Heart left ventricle (tissue), 16 donors: ENCODE results near the gene FBXW8. TPM values are rescaled to one million over a fixed set of nuclear protein-coding genes. Genes with fewer than 3 reads are reported as not detected.
A peak's percentile ranks its signal among the peaks of the same experiment; 100 is the strongest.

Experiments
- ATAC-seq, 4 donors: fragments of 200-7000 bp; cut with Tn5 transposase; one replicate each; pipeline ENCODE4 v1.9.1; 2020 to 2022; ENCODE audit warnings: moderate library complexity in 4 of 4, mild to moderate bottlenecking in 3 of 4, moderate number of reproducible peaks in 1 of 4
- DNase-seq, 5 donors: peaks; one replicate each; pipeline ENCODE4 v3.0.0-alpha.2; 2020
- H3K27ac ChIP-seq, 12 donors: fragments of 200-600 bp; sonication (generic) in 4 of 12; one replicate each; pipeline versions ENCODE4 v1.5.0 to v1.8.0; 2016 to 2022; ENCODE audit warnings: mild to moderate bottlenecking in 2 of 12
- H3K27me3 ChIP-seq, 9 donors: fragments of 200-600 bp; sonication (generic) in 2 of 9; one replicate each; pipeline versions ENCODE4 v1.5.1 to v1.8.0; 2016 to 2022; ENCODE audit warnings: mild to moderate bottlenecking in 3 of 9
- H3K36me3 ChIP-seq, 9 donors: fragments of 200-600 bp; sonication (generic) in 2 of 9; one replicate each; pipeline versions ENCODE4 v1.5.0 to v1.8.0; 2018 to 2022; ENCODE audit warnings: mild to moderate bottlenecking in 2 of 9
- H3K4me1 ChIP-seq, 12 donors: fragments of 200-600 bp; sonication (generic) in 4 of 12; one replicate each; pipeline versions ENCODE4 v1.5.0 to v1.8.0; 2016 to 2022; ENCODE audit warnings: mild to moderate bottlenecking in 3 of 12
- H3K4me3 ChIP-seq, 12 donors: fragments of 200-600 bp; sonication (generic) in 4 of 12; one replicate each; pipeline versions ENCODE4 v1.5.0 to v1.8.0; 2017 to 2022; ENCODE audit warnings: mild to moderate bottlenecking in 9 of 12, moderate library complexity in 4 of 12
- H3K9me3 ChIP-seq, 12 donors: fragments of 200-600 bp; sonication (generic) in 4 of 12; one replicate each; pipeline versions ENCODE4 v1.5.0 to v1.8.0; 2016 to 2022; ENCODE audit warnings: mild to moderate bottlenecking in 1 of 12
- POLR2A ChIP-seq, 2 donors: fragments of 450-650 bp; IDR thresholded peaks; one replicate each; pipeline ENCODE4 v1.6.1; 2017; ENCODE audit warnings: antibody characterized with exemption in 2 of 2, mild to moderate bottlenecking in 2 of 2, moderate library complexity in 2 of 2
- WGBS, 4 donors: extraction: QIAGEN DNeasy Blood & Tissue Kit in 2 of 4; methylation state at CpG; one replicate each; pipeline versions ENCODE4 v1.1.5 to v1.1.7; 2013 to 2018; 5-methylcytosine and 5-hydroxymethylcytosine counted together
- intact Hi-C, 10 donors: fragments of 100-400 bp; cut with DNase I; formaldehyde crosslinking; loops; one replicate each; pipeline versions ENCODE4 v1.11.1 to v1.14.2; 2022
- polyA plus RNA-seq, 2 donors: library from polyadenylated mRNA; stranded (reverse); fragments of 200-250 nt; gene quantifications; one replicate each; pipeline ENCODE4 v1.2.3, GENCODE V29; 2013
- total RNA-seq, 9 donors: library from RNA; depleted of rRNA in 2 of 9; stranded (reverse); fragments of >200 nt in 2 of 9; fragmentation: NEBNext Ultra II Directional in 3 of 9; extraction: Animal tissue kit (Norgen Biotek cat#: 25700) in 3 of 9; gene quantifications; one replicate each; pipeline versions ENCODE4 v1.1.0 to v1.2.4, GENCODE V29; 2016 to 2023
- TF ChIP-seq, protein P1 (sequence below), 12 donors: fragments of 200-600 bp; sonication (generic) in 4 of 12; IDR thresholded peaks; one replicate each; pipeline versions ENCODE4 v1.5.0 to v1.8.0; 2018 to 2022; ENCODE audit warnings: antibody characterized with exemption in 12 of 12, mild to moderate bottlenecking in 5 of 12
- donor health status: ischemic (EF 13 %, LVEDD 7.1; RV severe dilation, severe dysfunction).
- donor health status: healthy with polysubstance abuse.
- donor health status: DM: no; HTN: yes; CAD: no.
- donor health status: DM: no; HTN: no; CAD: no.
- donor health status: ischemic (EF 25% LVEDD 6.9; RV normal size, moderate dysfunction).
- donor health status: ischemic (EF 25% LVEDD 5.7; RV mildly dilated, moderate dysfunction).
- donor health status: healthy.
- donor health status: DM: yes; HTN: yes; CAD: no.
- donor health status: ischemic (EF 35%, LVEDD 5.7; RV mildly dilated, moderate dysfunction).
- donor health status: nonischemic (EF 11% LVEDD 7.7; RV severe dilation, severe dysfunction).
- donor health status: DM: yes; HTN: yes; CAD: no.
- donor health status: PGD.
- donor health status: ischemic (EF 29% LVEDD 5.4; RV normal size, mild dysfunction).
- donor health status: nonischemic (EF 23%, LVEDD 6.1; RV moderate dilation, normal function).

Gene FBXW8
- total and polyA plus RNA-seq, 11 donors, result 2.4 to 9.7 (median 7.0) TPM

DNA sequence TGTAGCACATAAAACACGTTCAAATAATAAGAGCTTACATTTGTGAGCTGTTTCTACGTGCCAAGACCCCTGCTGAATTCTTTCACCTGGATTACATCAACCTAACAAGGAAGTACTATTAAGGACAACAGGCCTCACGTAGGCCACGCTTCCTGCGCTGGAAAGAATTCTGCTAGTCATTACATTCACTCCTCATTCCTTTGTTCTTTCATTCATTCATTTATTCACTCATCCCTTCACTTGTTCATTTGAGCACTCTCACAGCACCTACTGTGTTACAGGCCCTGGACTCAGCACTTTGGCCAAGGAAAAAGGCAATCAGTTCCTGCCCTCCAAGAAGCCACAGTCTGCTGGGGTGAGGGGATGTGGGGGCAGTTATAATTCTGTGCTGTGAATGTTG lies 160.3 kb downstream of the FBXW8 start:
- WGBS, 4 donors, result 70 to 86% (median 78%) methylated on average over 5 of the region's 5 CpGs
- Histone ChIP-seq H3K9me3 (no peaks in the 10 kb centered on the region), H3K27me3 (no peaks in the 10 kb centered on the region), H3K27ac (peak overlapping the region in 2 of 12 donors; percentile 73 to 77), H3K4me3 (no peak overlapping the region), H3K4me1 (peaks cover 0 to 63% (median 17%) of the 10 kb centered on the region in 12 donors), H3K36me3 (peaks cover 0 to 17% (median 0%) of the 10 kb centered on the region in 9 donors)
- TF ChIP-seq, protein P1, sequence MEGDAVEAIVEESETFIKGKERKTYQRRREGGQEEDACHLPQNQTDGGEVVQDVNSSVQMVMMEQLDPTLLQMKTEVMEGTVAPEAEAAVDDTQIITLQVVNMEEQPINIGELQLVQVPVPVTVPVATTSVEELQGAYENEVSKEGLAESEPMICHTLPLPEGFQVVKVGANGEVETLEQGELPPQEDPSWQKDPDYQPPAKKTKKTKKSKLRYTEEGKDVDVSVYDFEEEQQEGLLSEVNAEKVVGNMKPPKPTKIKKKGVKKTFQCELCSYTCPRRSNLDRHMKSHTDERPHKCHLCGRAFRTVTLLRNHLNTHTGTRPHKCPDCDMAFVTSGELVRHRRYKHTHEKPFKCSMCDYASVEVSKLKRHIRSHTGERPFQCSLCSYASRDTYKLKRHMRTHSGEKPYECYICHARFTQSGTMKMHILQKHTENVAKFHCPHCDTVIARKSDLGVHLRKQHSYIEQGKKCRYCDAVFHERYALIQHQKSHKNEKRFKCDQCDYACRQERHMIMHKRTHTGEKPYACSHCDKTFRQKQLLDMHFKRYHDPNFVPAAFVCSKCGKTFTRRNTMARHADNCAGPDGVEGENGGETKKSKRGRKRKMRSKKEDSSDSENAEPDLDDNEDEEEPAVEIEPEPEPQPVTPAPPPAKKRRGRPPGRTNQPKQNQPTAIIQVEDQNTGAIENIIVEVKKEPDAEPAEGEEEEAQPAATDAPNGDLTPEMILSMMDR (IDR thresholded peaks at IDR 0.05), result no peak
- TF ChIP-seq POLR2A (IDR thresholded peaks at IDR 0.05), result no peak
- ATAC-seq (no peak), DNase-seq (peak in 1 of 5 donors; percentile 2)
- intact Hi-C loops, result no loop called here

DNA sequence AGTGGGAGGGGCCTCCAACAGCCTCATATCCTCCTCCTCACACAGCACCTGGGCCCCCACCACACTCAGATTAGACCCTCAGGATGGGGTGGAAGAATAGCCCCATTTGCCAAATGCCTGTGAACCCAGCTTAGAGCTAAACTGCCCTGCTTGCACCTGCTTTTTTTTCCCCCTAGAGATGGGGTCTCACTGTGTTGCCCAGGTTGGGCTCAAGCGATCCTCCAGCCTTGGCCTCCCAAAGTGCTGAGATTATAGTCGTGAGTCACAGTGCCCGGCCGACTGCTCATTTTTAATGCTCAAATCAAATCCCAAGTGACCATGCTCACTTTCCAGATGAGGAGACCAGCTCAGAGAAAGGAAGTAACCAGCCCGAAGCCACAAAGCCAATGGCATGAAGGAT lies 161.4 kb downstream of the FBXW8 start:
- 86 to 92% (median 92%) methylated on average over 3 to 5 of the region's 5 CpGs for WGBS, 4 donors
- DNase-seq (peak in 1 of 5 donors; percentile 13), ATAC-seq (no peak)
- Histone ChIP-seq H3K27me3 (no peaks in the 10 kb centered on the region), H3K4me1 (peaks cover 0 to 63% (median 24%) of the 10 kb centered on the region in 12 donors), H3K36me3 (peaks cover 0 to 17% (median 0%) of the 10 kb centered on the region in 9 donors), H3K4me3 (no peak overlapping the region), H3K27ac (no peak overlapping the region), H3K9me3 (no peaks in the 10 kb centered on the region)
- TF ChIP-seq, protein P1 (IDR thresholded peaks at IDR 0.05), result no peak
- no peak for TF ChIP-seq POLR2A (IDR thresholded peaks at IDR 0.05)
- intact Hi-C loops, result no loop called here

DNA sequence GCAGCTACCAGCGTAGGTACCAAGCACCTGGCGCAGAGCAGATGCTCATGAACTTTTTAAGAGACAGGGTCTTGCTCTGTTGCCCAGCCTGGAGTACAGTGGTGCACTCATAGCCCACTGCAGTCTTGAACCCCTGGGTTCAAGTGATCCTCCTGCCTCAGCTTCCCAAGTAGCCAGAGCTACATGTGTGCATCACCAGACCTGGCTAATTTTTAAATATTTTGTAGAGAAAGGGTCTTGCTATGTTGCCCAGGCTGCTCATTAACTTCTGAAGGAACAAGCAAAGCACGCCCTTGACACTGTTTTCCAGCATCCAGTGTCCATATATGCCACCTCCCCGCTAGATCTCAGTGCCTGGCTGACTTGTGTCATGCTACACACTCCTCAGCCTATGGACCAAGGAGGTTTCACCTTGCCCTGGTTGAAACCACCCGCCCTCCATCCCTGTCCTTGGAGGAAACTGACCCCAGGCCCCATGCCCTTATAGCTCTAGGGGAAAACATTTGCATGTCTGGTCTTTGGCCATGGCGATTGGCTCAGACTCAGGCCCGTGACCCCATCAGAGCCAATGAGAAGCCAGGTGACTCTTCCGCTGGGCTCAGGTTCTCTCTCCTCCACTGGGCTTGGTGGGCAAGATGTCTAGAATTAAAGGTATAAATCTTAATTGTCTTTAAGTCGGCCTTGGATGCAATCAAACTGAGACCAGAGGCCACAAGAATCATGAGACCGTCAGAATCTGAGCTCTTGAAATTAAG lies 162.2 kb downstream of the FBXW8 start:
- peak in 2 of 5 donors; percentile 13 to 18 for DNase-seq
- WGBS, 4 donors, result 87 to 93% (median 88%) methylated on average over 10 of the region's 10 CpGs
- Histone ChIP-seq H3K27me3 (no peaks in the 10 kb centered on the region), H3K36me3 (peaks cover 0 to 17% (median 0%) of the 10 kb centered on the region in 9 donors), H3K27ac (peak overlapping the region in 7 of 12 donors; percentile 6 to 66 (median 34)), H3K9me3 (no peaks in the 10 kb centered on the region), H3K4me3 (no peak overlapping the region), H3K4me1 (peaks cover 0 to 62% (median 23%) of the 10 kb centered on the region in 12 donors)
- ATAC-seq, result no peak
- intact Hi-C loops, result no loop called here
- TF ChIP-seq, protein P1 (IDR thresholded peaks at IDR 0.05), result no peak
- no peak for TF ChIP-seq POLR2A (IDR thresholded peaks at IDR 0.05)

DNA sequence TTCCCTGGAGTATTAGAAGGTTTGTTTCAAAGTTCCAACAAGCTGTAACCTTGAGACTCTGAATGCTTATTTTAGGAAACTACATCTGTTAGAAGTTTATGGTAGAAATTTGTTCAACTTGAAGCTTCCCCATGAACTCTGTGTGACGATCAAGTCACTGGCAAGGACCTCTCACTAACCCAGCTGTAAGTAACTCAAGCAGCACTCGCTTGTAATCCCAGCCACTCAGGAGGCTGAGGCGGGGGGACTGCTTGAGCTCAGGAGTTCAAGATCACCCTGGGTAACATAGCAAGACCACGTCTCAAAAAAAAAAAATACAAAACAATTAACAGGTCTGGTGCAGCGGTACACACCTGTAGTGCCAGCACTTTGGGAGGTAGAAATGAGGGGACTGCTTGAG lies 162.9 kb downstream of the FBXW8 start:
- H3K4me1 ChIP-seq, result peaks cover 0 to 58% (median 24%) of the 10 kb centered on the region in 12 donors
- DNase-seq (peak in 1 of 5 donors; percentile 35), ATAC-seq (peak in 1 of 4 donors; percentile 14)
- H3K36me3 ChIP-seq, result peaks cover 0 to 17% (median 0%) of the 10 kb centered on the region in 9 donors
- 73 to 80% (median 78%) methylated on average over 5 of the region's 5 CpGs for WGBS, 4 donors
- intact Hi-C loops, result no loop called here
- H3K27ac ChIP-seq, result peak overlapping the region in 8 of 12 donors; percentile 3 to 66 (median 37)
- no peaks in the 10 kb centered on the region for H3K27me3 ChIP-seq
- H3K4me3 ChIP-seq, result no peak overlapping the region
- TF ChIP-seq, protein P1 (IDR thresholded peaks at IDR 0.05), result no peak
- no peak for TF ChIP-seq POLR2A (IDR thresholded peaks at IDR 0.05)
- H3K9me3 ChIP-seq, result no peaks in the 10 kb centered on the region
